Lung microvascular endothelial cell (primary cell): ENCODE data around the gene DUSP22. TPM values are rescaled to one million over a fixed set of nuclear protein-coding genes. Genes with fewer than 3 reads are reported as not detected.

Source experiments
- DNase-seq, 2 donors: peaks; one replicate each; pipeline versions ENCODE4 v3.0.0 to v3.0.0-alpha.2; 2010; ENCODE audit warnings: low read depth in 2 of 2
- total RNA-seq: library from RNA; depleted of rRNA; stranded (reverse); fragments of >200 nt; gene quantifications from 2 replicates; pipeline ENCODE4 v1.2.1, GENCODE V29; 2014

DUSP22 gene
- total RNA-seq, 1 donor from 2014 or later = 28.2 TPM

GRCh38 chr6:351011-351866, 59.0 kb downstream of the DUSP22 start:
- DNase-seq = no peak

GRCh38 chr6:351867-352289, 59.6 kb downstream of the DUSP22 start:
- DNase-seq = no peak

- DNase-seq = no peak
These were observed 60.2 kb downstream of the DUSP22 start for GRCh38 chr6:352474-352873.

- no peak for DNase-seq
These were observed 60.7 kb downstream of the DUSP22 start for GRCh38 chr6:352896-353470.

- no peak for DNase-seq
These were observed 61.6 kb downstream of the DUSP22 start for GRCh38 chr6:353642-354614.

- DNase-seq = no peak
These were observed 62.5 kb downstream of the DUSP22 start for GRCh38 chr6:354631-355280.

- DNase-seq = peak in 1 of 2 donors; percentile 55
These were observed 63.3 kb downstream of the DUSP22 start for GRCh38 chr6:355373-356208.

GRCh38 chr6:356828-357251, 64.6 kb downstream of the DUSP22 start:
- DNase-seq = no peak

GRCh38 chr6:357261-357790, 65.0 kb downstream of the DUSP22 start:
- no peak for DNase-seq

GRCh38 chr6:357791-358341, 65.6 kb downstream of the DUSP22 start:
- no peak for DNase-seq

- DNase-seq = no peak
These were observed 66.1 kb downstream of the DUSP22 start for GRCh38 chr6:358432-358831.

- no peak for DNase-seq
These were observed 66.6 kb downstream of the DUSP22 start for GRCh38 chr6:358847-359246.

- DNase-seq = no peak
These were observed 67.2 kb downstream of the DUSP22 start for GRCh38 chr6:359261-360035.

GRCh38 chr6:360349-360748, 68.1 kb downstream of the DUSP22 start:
- no peak for DNase-seq

- DNase-seq = no peak
These were observed 68.6 kb downstream of the DUSP22 start for GRCh38 chr6:360764-361373.

GRCh38 chr6:361411-362132, 69.3 kb downstream of the DUSP22 start:
- no peak for DNase-seq

GRCh38 chr6:362231-362923, 70.1 kb downstream of the DUSP22 start:
- DNase-seq = no peak

- DNase-seq = no peak
These were observed 70.6 kb downstream of the DUSP22 start for GRCh38 chr6:362924-363249.
